GM19099 (cell line): ENCODE measurements around the gene CHAC1.

Source experiments
- POLR2A ChIP-seq: IDR thresholded peaks from 3 replicates; pipeline ENCODE4 v1.6.1; 2011; ENCODE audit warnings: low read depth; ENCODE audit not compliant: insufficient read length; ENCODE audit errors: extremely low read depth

CHAC1 gene, protein sequence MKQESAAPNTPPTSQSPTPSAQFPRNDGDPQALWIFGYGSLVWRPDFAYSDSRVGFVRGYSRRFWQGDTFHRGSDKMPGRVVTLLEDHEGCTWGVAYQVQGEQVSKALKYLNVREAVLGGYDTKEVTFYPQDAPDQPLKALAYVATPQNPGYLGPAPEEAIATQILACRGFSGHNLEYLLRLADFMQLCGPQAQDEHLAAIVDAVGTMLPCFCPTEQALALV

DNA sequence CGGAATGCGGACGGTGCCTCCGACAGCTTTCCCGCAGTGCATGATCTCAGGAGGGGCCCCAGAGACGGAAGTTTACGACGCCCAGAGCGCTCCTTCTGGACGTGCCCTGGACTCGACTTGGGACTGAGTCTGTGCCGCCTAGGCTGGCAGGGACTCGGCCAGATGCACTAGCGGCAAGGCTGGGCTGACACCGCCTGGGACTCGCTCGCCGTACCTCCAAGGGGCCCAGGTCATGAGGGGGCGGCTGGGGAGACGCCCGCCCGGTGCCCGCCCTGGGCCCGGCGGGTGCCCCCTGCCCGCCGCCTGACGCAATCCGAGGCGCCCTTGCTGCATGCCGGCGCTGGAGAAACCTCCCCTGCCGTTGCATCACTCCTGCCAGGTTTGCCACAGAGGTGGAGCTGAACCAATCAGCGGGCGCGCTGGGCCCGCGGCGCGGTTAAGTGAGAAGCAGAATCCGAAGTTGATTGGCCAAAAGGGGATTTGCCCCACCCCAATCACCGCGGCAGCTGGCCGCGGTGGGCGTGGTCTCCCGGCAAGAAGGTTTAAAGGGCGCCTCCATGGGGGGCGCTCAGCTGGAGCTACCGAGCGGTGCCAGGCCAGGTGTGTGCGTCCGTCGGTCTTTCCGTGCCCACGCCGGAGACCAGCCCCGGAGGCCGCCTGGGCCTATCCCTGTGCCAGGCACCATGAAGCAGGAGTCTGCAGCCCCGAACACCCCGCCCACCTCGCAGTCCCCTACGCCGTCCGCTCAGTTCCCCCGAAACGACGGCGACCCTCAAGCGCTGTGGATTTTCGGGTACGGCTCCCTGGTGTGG is at the start of gene CHAC1:
Gene CHAC1, plus strand, starts transcription at position 571 of the 812 bp plus-strand sequence. Its CDS starts 113 bp downstream, at position 684.
- peak; percentile 85 for TF ChIP-seq POLR2A

DNA sequence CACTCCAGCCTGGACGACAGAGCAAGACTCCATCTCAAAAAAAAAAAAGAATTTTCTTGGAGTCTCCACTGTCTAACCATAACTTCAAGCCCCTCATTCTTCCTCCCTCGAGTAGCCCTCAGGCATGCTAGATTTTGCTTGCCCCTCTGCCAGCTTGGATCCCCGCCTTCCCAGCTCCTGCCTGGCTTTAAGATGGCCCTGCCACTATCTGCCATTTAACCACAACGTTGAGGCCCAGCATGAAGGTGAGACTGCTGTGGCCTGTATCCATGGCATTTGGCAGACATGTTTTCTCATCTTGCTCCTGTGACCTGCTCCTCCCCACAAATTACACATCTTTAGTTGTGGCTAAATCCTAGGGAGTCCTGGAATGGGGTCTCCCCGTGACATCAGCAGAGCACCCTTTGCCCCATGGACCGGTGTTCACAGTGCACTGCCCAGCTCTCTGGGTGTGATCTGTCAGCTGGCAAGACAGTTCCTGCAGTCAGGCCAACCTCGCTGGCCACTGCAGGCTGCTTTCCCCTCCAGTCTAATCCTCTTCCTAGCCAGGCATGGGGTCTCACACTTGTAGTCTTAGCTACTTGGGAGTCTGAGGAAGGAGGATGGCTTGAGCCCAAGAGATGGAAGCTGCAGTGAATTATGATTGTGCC is 48.6 kb upstream of the CHAC1 start:
- no peak for TF ChIP-seq POLR2A

DNA sequence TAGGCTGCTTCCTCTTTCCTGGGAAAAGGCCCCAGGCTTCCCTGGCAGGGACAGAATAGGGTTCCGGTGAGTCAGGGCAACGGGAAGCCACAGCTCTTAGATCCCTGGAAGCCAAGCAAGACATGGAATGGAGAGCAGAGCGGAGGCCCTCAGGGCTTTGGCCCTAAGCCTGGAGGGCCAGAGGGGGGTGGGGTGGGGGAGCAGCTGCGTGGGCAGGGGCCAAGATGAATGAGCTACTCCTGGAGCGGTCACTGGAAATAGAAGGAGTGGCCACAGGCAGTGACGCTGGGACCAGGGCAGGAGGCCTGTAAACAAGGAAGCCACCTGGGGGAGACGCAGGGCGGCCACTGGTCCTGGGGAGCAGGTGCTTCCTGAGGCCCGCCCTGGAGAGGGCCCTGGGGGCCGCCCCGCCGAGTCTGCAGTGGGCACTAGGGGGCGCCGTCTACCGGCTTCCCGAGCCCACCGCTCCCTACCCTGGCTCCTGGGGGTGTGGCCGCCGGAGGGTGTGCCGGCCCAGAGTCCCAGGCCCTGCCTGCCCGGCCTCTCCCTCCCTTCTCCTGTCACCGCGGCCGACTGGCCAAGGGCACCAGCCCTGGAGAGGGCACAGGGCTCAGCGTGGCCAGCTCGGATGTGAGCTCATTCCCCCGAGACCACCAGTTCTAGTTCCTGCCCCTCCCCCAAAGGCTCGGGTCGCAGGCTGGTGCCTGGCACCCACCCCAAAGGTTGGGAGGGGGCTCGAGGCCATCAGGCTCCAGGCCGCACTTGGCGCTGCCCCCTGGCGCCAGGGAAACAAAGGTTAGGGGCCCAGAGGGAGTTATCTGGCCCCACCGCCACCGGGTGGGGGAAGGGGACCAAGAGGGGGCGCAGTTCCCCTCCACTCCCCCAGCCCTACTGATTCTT is 46.9 kb upstream of the CHAC1 start:
- no peak for TF ChIP-seq POLR2A

DNA sequence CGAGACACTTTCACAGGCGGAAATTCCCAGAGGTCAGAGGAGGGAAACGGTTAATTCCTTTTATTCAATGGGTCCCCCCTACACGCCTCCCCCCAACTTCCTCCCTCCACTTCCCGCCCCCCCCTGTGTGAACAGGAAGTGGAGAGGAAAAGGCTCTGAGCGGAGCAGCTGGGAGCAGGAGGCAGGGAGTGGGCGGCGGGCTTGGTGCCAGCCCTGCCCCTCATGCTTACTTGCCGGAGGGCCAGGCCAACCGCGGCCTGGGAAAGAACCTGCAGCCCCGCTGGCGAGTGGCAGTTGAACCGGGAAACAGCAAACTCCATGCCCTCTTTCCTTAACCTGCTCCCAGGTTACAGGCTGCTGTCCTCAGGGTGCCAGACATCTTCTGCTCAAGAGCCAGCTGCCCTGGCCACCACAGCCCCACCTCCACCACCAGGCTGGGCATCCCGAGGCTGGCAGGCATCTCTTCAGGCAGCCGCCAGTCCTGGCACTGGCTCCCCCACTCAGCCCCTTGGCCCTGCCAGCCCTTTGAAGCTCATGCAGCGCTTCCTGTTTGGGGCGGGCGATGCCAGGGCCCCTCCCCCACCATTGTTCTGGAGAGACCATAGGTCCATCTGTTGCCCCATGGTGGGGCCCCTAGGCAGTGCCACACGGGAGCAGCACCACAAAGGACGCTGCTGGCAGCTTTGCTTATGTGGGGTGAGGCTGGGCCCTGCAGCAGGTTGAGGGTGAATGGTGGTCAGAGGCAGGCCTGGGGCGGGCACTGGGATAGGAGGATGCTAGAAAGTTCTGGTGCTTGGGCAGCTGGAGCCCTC is 46.1 kb upstream of the CHAC1 start:
- TF ChIP-seq POLR2A = peak; percentile 14

DNA sequence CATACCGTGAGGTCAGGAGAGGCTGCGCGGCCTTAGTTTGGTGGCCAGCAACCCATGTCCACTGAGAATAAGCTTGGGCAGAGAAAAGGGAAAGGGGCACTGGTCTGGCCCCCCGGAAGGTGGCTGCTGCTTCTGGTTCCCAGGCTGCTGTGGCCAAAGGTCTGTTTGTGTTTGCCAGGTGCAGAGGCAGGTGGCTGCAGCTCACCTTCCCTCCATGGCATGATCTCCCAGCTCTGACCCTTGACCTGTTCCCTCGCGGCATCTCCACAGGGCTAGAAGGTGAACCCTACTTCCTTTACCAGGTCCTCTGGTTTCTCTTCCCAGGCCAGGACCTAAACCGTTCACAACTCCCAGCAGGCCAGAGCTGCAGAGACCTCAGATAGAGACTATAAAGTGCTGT is 45.2 kb upstream of the CHAC1 start:
- no peak for TF ChIP-seq POLR2A

DNA sequence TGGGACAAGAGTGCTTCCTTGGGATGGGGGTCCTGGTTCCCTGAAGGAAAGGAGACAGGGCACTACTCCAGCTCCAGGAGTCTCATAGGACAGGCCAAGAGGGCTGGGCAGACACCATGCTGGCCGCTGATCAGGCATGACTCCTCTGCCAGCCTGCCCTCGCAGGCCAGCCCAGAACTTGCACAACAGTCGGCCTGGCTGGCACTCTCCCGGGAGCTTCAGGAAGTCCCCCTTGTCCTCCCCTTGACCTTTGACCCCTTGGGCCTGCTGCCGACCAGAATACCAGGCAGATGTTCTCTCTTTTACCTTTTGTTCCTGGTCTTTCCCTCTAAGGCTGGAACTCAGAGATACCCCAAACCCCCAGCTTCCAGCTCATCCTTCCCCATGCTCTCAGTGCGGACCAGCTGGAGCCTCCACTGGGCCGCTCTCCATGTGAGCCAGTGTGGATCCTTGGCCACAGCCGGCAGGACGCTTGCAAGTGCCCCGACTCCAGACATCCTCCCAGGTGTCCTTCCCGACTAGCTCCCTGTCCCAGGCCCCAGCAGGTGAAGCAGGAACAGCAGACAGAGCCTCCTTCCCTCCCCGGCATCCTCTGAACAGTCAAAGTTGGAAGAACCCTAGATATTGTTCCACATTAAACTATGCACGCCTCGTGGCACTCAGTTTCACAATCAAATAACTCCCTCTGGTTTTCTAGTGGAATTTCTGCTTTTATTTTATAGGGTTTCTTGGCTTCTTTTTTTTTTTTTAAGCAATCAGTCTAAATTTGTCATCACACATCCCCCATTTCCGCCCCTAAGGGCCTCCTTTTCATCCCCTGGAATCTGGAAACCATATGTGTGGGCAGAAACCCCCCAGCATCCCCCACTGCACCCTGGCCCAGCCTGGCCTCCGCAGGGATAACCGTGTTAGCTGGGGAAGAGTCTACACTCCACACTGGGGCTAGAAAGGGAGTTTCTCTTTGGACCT is 43.3 kb upstream of the CHAC1 start:
- TF ChIP-seq POLR2A = no peak

DNA sequence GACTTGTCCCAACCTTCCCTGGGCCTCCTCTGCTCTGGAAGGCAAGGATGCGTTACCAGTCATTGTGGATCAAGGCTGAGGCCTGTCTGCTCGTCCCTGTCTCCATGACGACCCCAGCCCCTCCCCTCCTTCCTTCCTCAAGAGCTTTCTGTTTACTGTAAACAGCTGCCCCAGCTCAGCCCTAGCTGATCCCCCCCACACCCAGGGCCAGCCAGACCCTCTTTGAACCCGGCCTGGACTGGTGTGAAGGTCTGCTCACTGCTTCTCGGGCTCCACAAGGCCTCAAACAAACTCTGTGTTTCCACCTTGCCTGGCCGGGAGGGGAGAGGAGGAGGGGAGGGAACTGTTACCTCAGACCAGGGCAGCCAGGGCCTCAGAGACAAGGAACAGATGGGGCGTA is 42.1 kb upstream of the CHAC1 start:
- TF ChIP-seq POLR2A = no peak

DNA sequence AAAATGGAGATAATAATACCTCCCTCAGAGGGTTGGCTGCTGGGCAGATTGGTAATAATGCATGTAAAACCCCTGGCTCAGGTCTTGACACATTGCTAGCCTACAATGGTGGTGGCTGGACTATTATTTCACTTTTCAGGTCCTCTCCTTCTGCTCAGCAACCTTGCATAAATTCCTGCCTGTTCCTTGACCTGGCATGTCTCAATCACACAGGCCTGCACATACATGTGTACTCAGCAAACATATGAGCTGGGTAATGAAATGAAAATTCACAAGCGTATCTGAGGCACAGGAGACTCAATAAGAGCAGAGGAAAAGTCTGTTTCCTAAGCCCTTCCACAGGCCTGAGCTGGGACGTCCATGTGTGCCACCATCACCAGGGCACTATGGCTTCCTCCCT is 41.6 kb upstream of the CHAC1 start:
- TF ChIP-seq POLR2A = no peak

DNA sequence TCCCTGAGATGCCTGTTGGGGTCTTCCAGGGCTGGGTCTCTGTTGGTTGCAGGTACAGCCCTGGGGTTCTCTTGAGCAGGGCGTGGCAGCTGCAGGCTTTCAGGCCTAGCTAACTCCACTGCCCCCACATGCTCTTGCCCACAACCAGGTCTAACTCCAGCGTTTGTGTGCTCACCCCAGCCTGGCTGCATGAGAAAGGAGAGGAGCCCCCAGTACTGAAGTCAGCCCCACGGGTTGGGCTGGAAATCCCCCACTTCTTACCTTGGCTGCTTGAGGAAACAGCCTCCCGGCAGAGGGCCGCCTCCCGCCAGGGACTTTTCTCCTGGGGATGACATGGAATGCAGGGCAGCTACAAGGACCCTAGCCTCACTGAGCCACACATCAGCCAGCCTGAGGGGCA is 40.8 kb upstream of the CHAC1 start:
- no peak for TF ChIP-seq POLR2A

DNA sequence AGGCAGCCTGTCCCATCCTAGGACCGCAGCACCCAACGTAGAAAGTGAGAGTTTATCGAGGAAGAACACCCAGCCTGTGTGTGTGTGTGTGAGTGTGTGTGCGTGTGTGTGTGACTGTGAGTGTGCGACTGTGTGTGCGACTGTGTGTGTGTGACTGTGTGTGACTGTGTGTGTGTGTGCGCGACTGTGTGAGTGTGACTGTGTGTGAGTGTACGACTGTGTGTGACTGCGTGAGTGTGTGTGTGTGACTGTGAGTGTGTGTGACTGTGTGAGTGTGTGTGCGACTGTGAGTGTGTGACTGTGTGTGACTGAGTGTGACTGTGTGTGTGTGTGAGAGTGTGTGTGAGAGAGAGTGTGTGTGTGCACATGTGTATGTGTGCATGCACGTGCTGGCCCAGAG is 39.3 kb upstream of the CHAC1 start:
- TF ChIP-seq POLR2A = no peak

DNA sequence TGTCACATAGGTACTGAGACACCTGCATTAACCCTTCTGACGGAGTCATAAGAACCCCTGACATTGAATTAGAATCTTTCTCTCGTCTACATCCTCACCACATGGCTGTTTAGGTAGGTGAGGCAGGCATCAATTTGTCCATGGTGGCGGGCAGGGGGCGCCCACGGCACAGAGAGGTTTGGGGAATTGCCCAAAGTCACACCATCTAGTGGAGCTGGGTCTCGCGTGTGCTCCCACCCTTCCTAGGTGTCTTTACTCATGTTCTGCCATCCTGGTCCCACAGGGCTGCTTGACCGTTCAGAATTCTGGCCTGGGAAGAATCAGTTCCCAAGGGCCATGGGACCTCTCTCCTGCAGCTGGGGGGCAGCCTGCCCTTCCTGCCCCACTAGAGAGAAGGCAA is 38.8 kb upstream of the CHAC1 start:
- TF ChIP-seq POLR2A = no peak

DNA sequence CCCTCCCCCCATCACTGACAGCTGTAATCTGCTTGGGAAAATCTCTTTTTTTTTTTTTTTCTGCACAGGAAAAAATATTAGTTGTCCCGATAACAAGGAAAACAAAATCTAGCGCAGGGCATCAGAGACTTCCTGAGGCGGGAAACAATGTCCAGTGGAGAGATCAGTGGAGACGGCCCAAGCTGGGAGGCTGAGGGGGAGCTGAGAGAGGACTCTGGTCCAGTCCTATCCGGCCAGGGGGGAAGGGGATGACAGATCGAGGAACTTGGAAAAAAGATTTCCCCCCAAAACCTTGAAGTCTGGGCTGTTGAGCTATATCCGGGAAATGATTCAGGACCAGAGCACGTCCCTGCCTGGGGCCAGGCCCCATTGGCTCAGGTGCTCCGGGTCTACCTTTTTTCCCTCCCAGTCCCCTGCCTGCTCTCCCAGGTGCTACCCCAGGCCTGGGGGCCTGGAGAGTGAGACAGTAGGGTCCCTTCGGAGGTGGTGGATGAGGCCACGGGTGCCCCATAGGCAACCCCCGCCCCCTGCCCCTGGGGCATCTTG is 38.1 kb upstream of the CHAC1 start:
- no peak for TF ChIP-seq POLR2A

DNA sequence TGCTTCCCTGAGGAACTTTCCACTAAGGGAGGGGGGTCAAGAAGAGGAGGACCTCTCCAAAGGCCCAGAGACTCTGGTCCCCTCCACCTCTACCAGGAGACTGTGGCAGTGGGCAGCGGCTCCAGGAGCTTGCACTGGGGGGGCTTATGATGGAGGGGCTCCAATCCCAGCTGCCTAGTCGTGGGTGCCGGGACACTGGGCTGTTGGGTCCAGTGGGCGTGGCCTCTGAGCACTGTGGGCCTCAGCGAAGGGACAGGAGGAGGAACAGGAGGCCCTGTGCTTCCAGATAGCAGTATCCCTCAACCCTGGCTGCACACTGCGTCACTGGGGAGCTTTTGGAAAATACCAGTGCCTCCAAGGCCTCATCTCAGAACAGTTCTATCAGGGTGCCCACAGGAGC is 37.6 kb upstream of the CHAC1 start:
- no peak for TF ChIP-seq POLR2A
